Measurements from ENCODE around the gene RABEPK.

RABEPK gene

DNA sequence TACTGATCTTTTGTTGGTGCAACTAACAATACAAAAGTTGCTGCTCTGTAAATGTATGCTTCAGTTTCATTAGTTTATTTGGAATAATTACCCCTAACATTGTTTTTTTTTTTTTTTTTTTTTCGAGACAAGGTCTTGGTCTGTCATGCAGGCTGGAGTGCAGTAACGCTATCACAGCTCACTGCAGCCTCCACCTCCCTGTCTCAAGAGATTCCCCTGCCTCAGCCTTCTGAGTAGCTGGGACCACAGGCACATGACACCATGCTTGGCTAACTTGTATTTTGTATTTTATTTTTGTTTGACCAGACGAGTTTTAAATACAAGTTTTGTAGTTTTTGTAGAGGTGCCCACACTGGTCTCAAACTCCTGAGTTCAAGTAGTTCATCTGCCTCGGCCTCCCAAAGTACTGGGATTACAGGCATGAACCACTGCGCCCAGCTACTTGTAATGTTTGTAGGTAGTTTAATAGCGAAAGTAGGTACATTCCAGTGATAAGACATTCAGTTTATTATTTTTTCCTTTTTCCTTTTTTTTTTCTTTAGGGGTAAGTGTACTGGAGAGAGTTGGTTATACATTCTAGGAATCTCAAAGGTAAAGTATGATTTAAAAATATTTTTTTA is 68.2 kb downstream of the RABEPK start:
- TF ChIP-seq EZH2 (IDR thresholded peaks at IDR 0.05) (no peak), FOXP2 (optimal IDR thresholded peaks at IDR 0.05; ENCODE audit: control extremely low read depth, extremely low read length, insufficient read depth) (no peak), POLR2AphosphoS5 (IDR thresholded peaks at IDR 0.05; ENCODE audit: borderline replicate concordance, low read depth, low read length) (no peak)
- peaks cover 19% of the 10 kb centered on the region; the same call in 1 of the 2 replicates for H3K36me3 ChIP-seq (ENCODE audit: insufficient read depth, low read length)

DNA sequence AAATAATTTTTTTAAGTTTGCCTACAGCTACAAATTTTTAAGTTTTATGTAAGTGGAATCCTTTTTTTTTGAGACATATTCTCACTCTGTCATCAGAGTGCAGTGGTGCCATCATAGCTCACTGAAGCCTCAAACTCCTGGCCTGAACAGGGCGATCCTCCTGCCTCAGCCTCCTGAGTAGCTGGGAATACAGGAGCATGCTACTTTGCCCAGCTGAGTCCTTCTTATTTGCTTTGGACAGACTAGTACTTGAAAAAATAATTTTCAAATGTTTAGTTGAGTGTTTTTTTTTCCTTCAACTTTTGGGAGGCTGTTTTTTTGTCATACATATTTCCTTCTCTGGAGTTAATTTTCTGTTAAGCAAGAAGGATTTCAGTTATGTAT is 68.7 kb downstream of the RABEPK start:
- TF ChIP-seq POLR2AphosphoS5 (IDR thresholded peaks at IDR 0.05; ENCODE audit: borderline replicate concordance, low read depth, low read length) (no peak), FOXP2 (optimal IDR thresholded peaks at IDR 0.05; ENCODE audit: control extremely low read depth, extremely low read length, insufficient read depth) (no peak), EZH2 (IDR thresholded peaks at IDR 0.05) (no peak)
- Histone ChIP-seq H3K9ac (ENCODE audit: insufficient read length) (no peak overlapping the region), H3K27ac (no peak overlapping the region), H3K36me3 (ENCODE audit: insufficient read depth, low read length) (peaks cover 19% of the 10 kb centered on the region; the same call in 1 of the 2 replicates), H3K4me3 (no peak overlapping the region), H3K9me3 (ENCODE audit: low read depth, low read length) (no peaks in the 10 kb centered on the region)
- DNase-seq (ENCODE audit: low read depth, low spot score) = no peak

More for the DNA sequence above, 68.2 kb downstream of the RABEPK start:
- no peak overlapping the region for H3K4me3 ChIP-seq
- no peaks in the 10 kb centered on the region for H3K9me3 ChIP-seq (ENCODE audit: low read depth, low read length)
- H3K9ac ChIP-seq (ENCODE audit: insufficient read length) = no peak overlapping the region
- no peak for DNase-seq (ENCODE audit: low read depth, low spot score)
- H3K27ac ChIP-seq = no peak overlapping the region

DNA sequence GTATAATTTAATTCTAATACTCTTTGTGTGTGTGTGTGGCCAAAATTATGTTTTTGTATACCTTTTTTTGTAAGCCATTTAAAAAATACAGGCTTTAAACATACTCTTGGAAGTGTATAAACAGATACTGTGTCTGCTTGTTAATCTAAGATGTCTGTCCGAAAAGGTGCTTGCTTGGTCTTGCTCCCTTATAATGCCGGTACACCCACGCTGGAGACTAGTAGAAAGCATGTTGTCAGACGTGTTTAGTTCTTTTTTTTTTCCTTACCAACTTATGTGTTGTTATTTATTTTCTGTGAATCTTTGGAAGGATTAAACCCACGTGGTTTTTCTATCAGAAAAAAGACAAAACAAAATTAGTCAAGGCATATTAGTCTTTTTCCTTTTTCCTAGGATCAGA is 70.7 kb downstream of the RABEPK start:
- DNase-seq (ENCODE audit: low read depth, low spot score) = no peak
- Histone ChIP-seq H3K9ac (ENCODE audit: insufficient read length) (no peak overlapping the region), H3K4me3 (no peak overlapping the region), H3K9me3 (ENCODE audit: low read depth, low read length) (no peaks in the 10 kb centered on the region), H3K27ac (no peak overlapping the region), H3K36me3 (ENCODE audit: insufficient read depth, low read length) (peaks cover 13% of the 10 kb centered on the region; the same call in 1 of the 2 replicates)
- TF ChIP-seq EZH2 (IDR thresholded peaks at IDR 0.05) (no peak), POLR2AphosphoS5 (IDR thresholded peaks at IDR 0.05; ENCODE audit: borderline replicate concordance, low read depth, low read length) (no peak), FOXP2 (optimal IDR thresholded peaks at IDR 0.05; ENCODE audit: control extremely low read depth, extremely low read length, insufficient read depth) (no peak)

DNA sequence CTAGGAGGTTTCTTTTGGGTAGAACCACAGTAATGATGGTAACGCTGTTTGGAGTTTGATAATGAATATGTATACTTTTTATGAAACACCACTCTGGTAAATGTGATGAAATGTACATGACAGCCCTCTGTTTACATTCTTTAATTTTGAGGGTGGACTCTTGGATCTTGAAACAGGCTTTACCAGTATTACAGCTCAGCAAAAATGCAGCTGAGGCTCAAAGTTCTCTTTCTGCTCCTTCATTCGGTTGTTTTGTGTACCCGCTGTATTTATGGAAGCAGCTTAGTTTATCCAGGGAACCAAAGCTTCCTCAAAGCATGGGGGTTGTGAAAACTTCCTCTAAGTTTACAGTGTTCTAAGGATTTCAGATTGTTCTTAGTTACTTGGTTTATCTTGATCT is 72.4 kb downstream of the RABEPK start:
- Histone ChIP-seq H3K4me3 (peak overlapping the region; percentile 23; the same call in 1 of the 2 replicates), H3K27ac (peak overlapping the region; percentile 27), H3K9me3 (ENCODE audit: low read depth, low read length) (no peaks in the 10 kb centered on the region), H3K36me3 (ENCODE audit: insufficient read depth, low read length) (peaks cover 5% of the 10 kb centered on the region; the same call in 1 of the 2 replicates), H3K9ac (ENCODE audit: insufficient read length) (no peak overlapping the region)
- DNase-seq (ENCODE audit: low read depth, low spot score) = no peak
- TF ChIP-seq EZH2 (IDR thresholded peaks at IDR 0.05) (no peak), FOXP2 (optimal IDR thresholded peaks at IDR 0.05; ENCODE audit: control extremely low read depth, extremely low read length, insufficient read depth) (no peak), POLR2AphosphoS5 (IDR thresholded peaks at IDR 0.05; ENCODE audit: borderline replicate concordance, low read depth, low read length) (no peak)

DNA sequence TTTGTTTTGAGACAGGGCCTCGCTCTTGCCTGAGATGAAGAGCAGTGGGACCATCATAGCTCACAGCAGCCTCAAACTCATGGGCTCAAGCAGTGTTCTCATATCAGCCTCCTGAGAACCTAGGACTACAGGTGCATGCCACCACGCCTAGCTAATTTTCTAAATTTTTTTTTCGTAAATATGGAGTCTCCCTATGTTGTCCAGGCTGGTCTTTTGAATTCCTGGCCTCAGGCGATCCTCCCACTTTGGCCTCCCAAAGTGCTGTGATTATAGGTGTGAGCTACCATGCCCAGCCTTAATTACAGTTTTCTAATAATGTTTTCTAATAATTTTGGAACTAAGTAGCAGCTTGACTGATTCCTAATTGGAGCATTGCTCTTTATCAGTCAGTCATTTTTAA is 76.4 kb downstream of the RABEPK start:
- H3K4me3 ChIP-seq = no peak overlapping the region
- H3K27ac ChIP-seq = no peak overlapping the region
- H3K9me3 ChIP-seq (ENCODE audit: low read depth, low read length) = no peaks in the 10 kb centered on the region
- H3K36me3 ChIP-seq (ENCODE audit: insufficient read depth, low read length) = no peaks in the 10 kb centered on the region
- no peak overlapping the region for H3K9ac ChIP-seq (ENCODE audit: insufficient read length)
- DNase-seq (ENCODE audit: low read depth, low spot score) = no peak
- TF ChIP-seq FOXP2 (optimal IDR thresholded peaks at IDR 0.05; ENCODE audit: control extremely low read depth, extremely low read length, insufficient read depth) = no peak
- TF ChIP-seq POLR2AphosphoS5 (IDR thresholded peaks at IDR 0.05; ENCODE audit: borderline replicate concordance, low read depth, low read length) = no peak
- TF ChIP-seq EZH2 (IDR thresholded peaks at IDR 0.05) = no peak

DNA sequence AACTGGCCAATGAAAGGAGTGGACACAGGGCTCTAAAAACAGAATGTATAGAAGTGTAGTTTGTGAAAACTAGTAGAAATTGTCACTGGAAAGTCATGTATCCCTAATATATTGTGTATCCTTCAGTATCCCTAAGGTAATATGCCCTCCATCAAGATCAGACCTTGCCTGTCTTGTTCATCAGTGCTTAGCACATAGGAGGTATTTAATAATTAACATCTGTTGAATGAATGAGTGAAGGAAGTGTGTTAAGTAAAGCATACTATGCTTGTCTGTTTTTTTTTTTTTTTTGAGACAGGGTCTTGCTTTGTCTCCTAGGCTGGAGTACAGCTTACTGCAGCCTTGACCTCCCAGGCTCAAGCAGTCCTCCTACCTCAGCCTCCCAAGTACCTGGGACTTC is 77.1 kb downstream of the RABEPK start:
- Histone ChIP-seq H3K27ac (no peak overlapping the region), H3K36me3 (ENCODE audit: insufficient read depth, low read length) (no peaks in the 10 kb centered on the region), H3K4me3 (no peak overlapping the region), H3K9me3 (ENCODE audit: low read depth, low read length) (no peaks in the 10 kb centered on the region), H3K9ac (ENCODE audit: insufficient read length) (no peak overlapping the region)
- TF ChIP-seq POLR2AphosphoS5 (IDR thresholded peaks at IDR 0.05; ENCODE audit: borderline replicate concordance, low read depth, low read length) (no peak), FOXP2 (optimal IDR thresholded peaks at IDR 0.05; ENCODE audit: control extremely low read depth, extremely low read length, insufficient read depth) (no peak), EZH2 (IDR thresholded peaks at IDR 0.05) (no peak)
- DNase-seq (ENCODE audit: low read depth, low spot score) = no peak

DNA sequence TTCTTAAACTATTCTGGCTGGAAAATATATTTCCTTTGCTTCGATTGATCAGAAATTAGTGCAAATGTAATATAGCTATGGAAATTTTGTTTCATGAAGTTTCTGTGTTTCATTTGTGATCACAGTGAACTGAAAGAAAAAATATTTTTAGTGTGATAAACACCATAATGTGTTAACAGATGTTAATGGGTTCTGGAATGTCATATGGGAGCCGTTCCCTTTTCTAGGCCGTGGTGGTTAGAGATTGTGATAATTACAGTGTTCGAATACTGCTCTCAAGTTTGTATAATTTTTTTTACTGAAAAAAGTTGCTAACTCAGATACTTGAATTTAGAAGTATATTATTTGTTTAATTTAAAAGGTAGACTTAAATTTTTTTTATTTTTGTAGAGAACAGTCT is 80.6 kb downstream of the RABEPK start:
- no peak for TF ChIP-seq POLR2AphosphoS5 (IDR thresholded peaks at IDR 0.05; ENCODE audit: borderline replicate concordance, low read depth, low read length)
- TF ChIP-seq FOXP2 (optimal IDR thresholded peaks at IDR 0.05; ENCODE audit: control extremely low read depth, extremely low read length, insufficient read depth) = no peak
- TF ChIP-seq EZH2 (IDR thresholded peaks at IDR 0.05) = no peak
- no peak for DNase-seq (ENCODE audit: low read depth, low spot score)
- no peaks in the 10 kb centered on the region for H3K9me3 ChIP-seq (ENCODE audit: low read depth, low read length)
- peak overlapping the region; percentile 68; the same call in 1 of the 2 replicates for H3K27ac ChIP-seq
- no peak overlapping the region for H3K9ac ChIP-seq (ENCODE audit: insufficient read length)
- no peak overlapping the region for H3K4me3 ChIP-seq
- H3K36me3 ChIP-seq (ENCODE audit: insufficient read depth, low read length) = no peaks in the 10 kb centered on the region

All from SK-N-MC (cell line).